Ishikawa (cell line): ENCODE results near the gene NAT8L.
A peak's percentile ranks its signal among the peaks of the same experiment; 100 is the strongest.

Experiments
- CEBPB ChIP-seq: IDR thresholded peaks from 2 replicates; pipeline ENCODE4 v1.6.1; 2012
- CREB1 ChIP-seq: IDR thresholded peaks from 2 replicates; pipeline ENCODE4 v1.6.1; 2012; ENCODE audit warnings: low read depth
- EGR1 ChIP-seq: IDR thresholded peaks from 2 replicates; pipeline ENCODE4 v1.6.1; 2012
- EP300 ChIP-seq: IDR thresholded peaks from 2 replicates; pipeline ENCODE4 v1.6.1; 2012; ENCODE audit warnings: borderline replicate concordance
- FOXM1 ChIP-seq: IDR thresholded peaks from 2 replicates; pipeline ENCODE4 v1.6.1; 2012; ENCODE audit warnings: low read depth, borderline replicate concordance
- MAX ChIP-seq: IDR thresholded peaks from 2 replicates; pipeline ENCODE4 v1.6.1; 2012
- NFIC ChIP-seq: IDR thresholded peaks from 2 replicates; pipeline ENCODE4 v1.6.1; 2012
- RAD21 ChIP-seq: IDR thresholded peaks from 2 replicates; pipeline ENCODE4 v1.6.1; 2012; ENCODE audit warnings: low read depth
- REST ChIP-seq: IDR thresholded peaks from 2 replicates; pipeline ENCODE4 v1.6.1; 2012; ENCODE audit warnings: low read depth, mild to moderate bottlenecking
- TAF1 ChIP-seq: IDR thresholded peaks from 2 replicates; pipeline ENCODE4 v1.6.1; 2012; ENCODE audit warnings: low read depth, mild to moderate bottlenecking
- TCF12 ChIP-seq: IDR thresholded peaks from 2 replicates; pipeline ENCODE4 v1.6.1; 2012; ENCODE audit warnings: low read depth
- TEAD4 ChIP-seq: IDR thresholded peaks from 2 replicates; pipeline ENCODE4 v1.6.1; 2012
- USF1 ChIP-seq: IDR thresholded peaks from 2 replicates; pipeline ENCODE4 v1.6.1; 2012
- YY1 ChIP-seq: IDR thresholded peaks from 2 replicates; pipeline ENCODE4 v1.6.1; 2012; ENCODE audit warnings: low read depth
- ZBTB7A ChIP-seq: IDR thresholded peaks from 2 replicates; pipeline ENCODE4 v1.6.1; 2012; ENCODE audit warnings: low read depth

The NAT8L gene

GRCh38 chr4:2054217-2054616 lies 4.9 kb upstream of the NAT8L start:
- TF ChIP-seq ZBTB7A (no peak), USF1 (no peak), CREB1 (no peak), TCF12 (no peak), TEAD4 (no peak), MAX (no peak)

GRCh38 chr4:2057382-2058065 lies 1.6 kb upstream of the NAT8L start:
- TF ChIP-seq USF1 (no peak), EP300 (no peak), REST (no peak), TEAD4 (no peak), TAF1 (no peak), NFIC (no peak), EGR1 (no peak), MAX (no peak), FOXM1 (no peak), YY1 (no peak), TCF12 (no peak), CEBPB (no peak), ZBTB7A (no peak), RAD21 (no peak), CREB1 (no peak)

GRCh38 chr4:2058264-2059045 lies 672 bp upstream of the NAT8L start:
- TF ChIP-seq RAD21 (no peak), MAX (peak; percentile 34)

- TF ChIP-seq ZBTB7A (no peak; the same call in 1 of the 2 replicates), USF1 (no peak), CREB1 (no peak), YY1 (no peak), RAD21 (no peak), TEAD4 (no peak), NFIC (no peak), EP300 (no peak), FOXM1 (no peak), REST (no peak), CEBPB (no peak), EGR1 (no peak), TAF1 (no peak), TCF12 (no peak), MAX (no peak)
These were observed 837 bp downstream of the NAT8L start for GRCh38 chr4:2059726-2060602.
